ENCODE results near the gene SH3BGRL. TPM values are rescaled to one million over a fixed set of nuclear protein-coding genes. Genes with fewer than 3 reads are reported as not detected.

The SH3BGRL gene
- total RNA-seq, 1 experiment from 2014 or later: 93.2 TPM

GRCh38 chrX:81215685-81216084 is 13.8 kb downstream of the SH3BGRL start:
- BruUV-seq (replicated peaks): no TSS peak
- DNase-seq (ENCODE audit: low read depth, low spot score) (no peak), ATAC-seq (no peak)
- TF ChIP-seq SIN3A (IDR thresholded peaks at IDR 0.05; ENCODE audit: borderline replicate concordance, insufficient read depth, low read depth, low read length): no peak
- TF ChIP-seq, protein P1, sequence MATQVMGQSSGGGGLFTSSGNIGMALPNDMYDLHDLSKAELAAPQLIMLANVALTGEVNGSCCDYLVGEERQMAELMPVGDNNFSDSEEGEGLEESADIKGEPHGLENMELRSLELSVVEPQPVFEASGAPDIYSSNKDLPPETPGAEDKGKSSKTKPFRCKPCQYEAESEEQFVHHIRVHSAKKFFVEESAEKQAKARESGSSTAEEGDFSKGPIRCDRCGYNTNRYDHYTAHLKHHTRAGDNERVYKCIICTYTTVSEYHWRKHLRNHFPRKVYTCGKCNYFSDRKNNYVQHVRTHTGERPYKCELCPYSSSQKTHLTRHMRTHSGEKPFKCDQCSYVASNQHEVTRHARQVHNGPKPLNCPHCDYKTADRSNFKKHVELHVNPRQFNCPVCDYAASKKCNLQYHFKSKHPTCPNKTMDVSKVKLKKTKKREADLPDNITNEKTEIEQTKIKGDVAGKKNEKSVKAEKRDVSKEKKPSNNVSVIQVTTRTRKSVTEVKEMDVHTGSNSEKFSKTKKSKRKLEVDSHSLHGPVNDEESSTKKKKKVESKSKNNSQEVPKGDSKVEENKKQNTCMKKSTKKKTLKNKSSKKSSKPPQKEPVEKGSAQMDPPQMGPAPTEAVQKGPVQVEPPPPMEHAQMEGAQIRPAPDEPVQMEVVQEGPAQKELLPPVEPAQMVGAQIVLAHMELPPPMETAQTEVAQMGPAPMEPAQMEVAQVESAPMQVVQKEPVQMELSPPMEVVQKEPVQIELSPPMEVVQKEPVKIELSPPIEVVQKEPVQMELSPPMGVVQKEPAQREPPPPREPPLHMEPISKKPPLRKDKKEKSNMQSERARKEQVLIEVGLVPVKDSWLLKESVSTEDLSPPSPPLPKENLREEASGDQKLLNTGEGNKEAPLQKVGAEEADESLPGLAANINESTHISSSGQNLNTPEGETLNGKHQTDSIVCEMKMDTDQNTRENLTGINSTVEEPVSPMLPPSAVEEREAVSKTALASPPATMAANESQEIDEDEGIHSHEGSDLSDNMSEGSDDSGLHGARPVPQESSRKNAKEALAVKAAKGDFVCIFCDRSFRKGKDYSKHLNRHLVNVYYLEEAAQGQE (IDR thresholded peaks at IDR 0.05; ENCODE audit: insufficient read depth in 1 of 2, low read depth in 2 of 2, low read length in 1 of 2): no peak
- no peak for TF ChIP-seq POLR2AphosphoS5 (IDR thresholded peaks at IDR 0.05; ENCODE audit: low read depth, low read length)
- TF ChIP-seq, protein P2, sequence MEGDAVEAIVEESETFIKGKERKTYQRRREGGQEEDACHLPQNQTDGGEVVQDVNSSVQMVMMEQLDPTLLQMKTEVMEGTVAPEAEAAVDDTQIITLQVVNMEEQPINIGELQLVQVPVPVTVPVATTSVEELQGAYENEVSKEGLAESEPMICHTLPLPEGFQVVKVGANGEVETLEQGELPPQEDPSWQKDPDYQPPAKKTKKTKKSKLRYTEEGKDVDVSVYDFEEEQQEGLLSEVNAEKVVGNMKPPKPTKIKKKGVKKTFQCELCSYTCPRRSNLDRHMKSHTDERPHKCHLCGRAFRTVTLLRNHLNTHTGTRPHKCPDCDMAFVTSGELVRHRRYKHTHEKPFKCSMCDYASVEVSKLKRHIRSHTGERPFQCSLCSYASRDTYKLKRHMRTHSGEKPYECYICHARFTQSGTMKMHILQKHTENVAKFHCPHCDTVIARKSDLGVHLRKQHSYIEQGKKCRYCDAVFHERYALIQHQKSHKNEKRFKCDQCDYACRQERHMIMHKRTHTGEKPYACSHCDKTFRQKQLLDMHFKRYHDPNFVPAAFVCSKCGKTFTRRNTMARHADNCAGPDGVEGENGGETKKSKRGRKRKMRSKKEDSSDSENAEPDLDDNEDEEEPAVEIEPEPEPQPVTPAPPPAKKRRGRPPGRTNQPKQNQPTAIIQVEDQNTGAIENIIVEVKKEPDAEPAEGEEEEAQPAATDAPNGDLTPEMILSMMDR (IDR thresholded peaks at IDR 0.05): no peak
- no peak for TF ChIP-seq TCF7L2 (IDR thresholded peaks at IDR 0.05; ENCODE audit: low read depth, low read length)
- Histone ChIP-seq H3K27ac (ENCODE audit: low read length) (no peak overlapping the region), H3K9me3 (ENCODE audit: control insufficient read depth, insufficient read depth, low read depth, low read length) (no peaks in the 10 kb centered on the region), H3K27me3 (ENCODE audit: control insufficient read depth, insufficient read depth, low read length) (no peaks in the 10 kb centered on the region), H3K4me1 (ENCODE audit: control insufficient read depth, insufficient read depth, low read length) (no peaks in the 10 kb centered on the region), H3K4me3 (ENCODE audit: low read depth in 2 of 2, low read length in 2 of 2) (no peak overlapping the region), H3K36me3 (ENCODE audit: control insufficient read depth, insufficient read depth, low read length) (no peaks in the 10 kb centered on the region)
- POLR2A ChIA-PET: no interaction called here
- in situ Hi-C loops (cut with HindIII; ENCODE audit: low pct_unique_long_range_greater_than_20kb, low sequenced_read_pairs): no loop called here
- intact Hi-C loops (cut with micrococcal nuclease; ENCODE audit: unreplicated experiment): no loop called here
- CTCF ChIA-PET: no interaction called here

- intact Hi-C loops (cut with micrococcal nuclease; ENCODE audit: unreplicated experiment): no loop called here
- POLR2A ChIA-PET: no interaction called here
- H3K9me3 ChIP-seq (ENCODE audit: control insufficient read depth, insufficient read depth, low read depth, low read length): no peaks in the 10 kb centered on the region
- no peaks in the 10 kb centered on the region for H3K4me1 ChIP-seq (ENCODE audit: control insufficient read depth, insufficient read depth, low read length)
- H3K4me3 ChIP-seq (ENCODE audit: low read depth in 2 of 2, low read length in 2 of 2): no peak overlapping the region
- H3K36me3 ChIP-seq (ENCODE audit: control insufficient read depth, insufficient read depth, low read length): no peaks in the 10 kb centered on the region
- no TSS peak for BruUV-seq (replicated peaks)
- H3K27ac ChIP-seq (ENCODE audit: low read length): no peak overlapping the region
- ATAC-seq (no peak), DNase-seq (ENCODE audit: low read depth, low spot score) (no peak)
- no peak for TF ChIP-seq SIN3A (IDR thresholded peaks at IDR 0.05; ENCODE audit: borderline replicate concordance, insufficient read depth, low read depth, low read length)
- TF ChIP-seq, protein P2 (IDR thresholded peaks at IDR 0.05): no peak
- TF ChIP-seq TCF7L2 (IDR thresholded peaks at IDR 0.05; ENCODE audit: low read depth, low read length): no peak
- no peak for TF ChIP-seq POLR2AphosphoS5 (IDR thresholded peaks at IDR 0.05; ENCODE audit: low read depth, low read length)
- TF ChIP-seq, protein P1 (IDR thresholded peaks at IDR 0.05; ENCODE audit: insufficient read depth in 1 of 2, low read depth in 2 of 2, low read length in 1 of 2): no peak
- no peaks in the 10 kb centered on the region for H3K27me3 ChIP-seq (ENCODE audit: control insufficient read depth, insufficient read depth, low read length)
- in situ Hi-C loops (cut with HindIII; ENCODE audit: low pct_unique_long_range_greater_than_20kb, low sequenced_read_pairs): no loop called here
- CTCF ChIA-PET: no interaction called here
These were observed 27.3 kb downstream of the SH3BGRL start for GRCh38 chrX:81229229-81229628.

All from Panc1 (cell line).